Gastrocnemius medialis (tissue), 4 donors: ENCODE data around the gene MBIP. TPM values are rescaled to one million over a fixed set of nuclear protein-coding genes. Genes with fewer than 3 reads are reported as not detected.

Experiments used
- ATAC-seq, 2 donors: fragments of 150-250 bp; one replicate each; pipeline ENCODE4 v1.9.1; 2016
- DNase-seq, 2 donors: peaks; one replicate each; pipeline ENCODE4 v3.0.0-alpha.2; 2019
- H3K27ac ChIP-seq, 4 donors: fragments of 200-600 bp; sonication (generic); 1 replicate in 1 of 4; 2 replicates in 3 of 4; pipeline ENCODE4 v1.5.1; 2016 to 2018; ENCODE audit warnings: mild to moderate bottlenecking in 2 of 4, moderate library complexity in 1 of 4
- H3K27me3 ChIP-seq, 3 donors: fragments of 200-600 bp; sonication (generic) in 2 of 3; 1 replicate in 1 of 3; 2 replicates in 2 of 3; pipeline versions ENCODE4 v1.5.1 to v1.6.0; 2016 to 2019; ENCODE audit warnings: mild to moderate bottlenecking in 1 of 3, moderate library complexity in 1 of 3
- H3K36me3 ChIP-seq, 2 donors: fragments of 200-600 bp; sonication (generic) in 1 of 2; one replicate each; pipeline ENCODE4 v1.5.1; 2017 to 2018
- H3K4me1 ChIP-seq, 2 donors: fragments of 200-600 bp; sonication (generic) in 1 of 2; one replicate each; pipeline ENCODE4 v1.5.1; 2016 to 2017; ENCODE audit warnings: mild to moderate bottlenecking in 2 of 2
- H3K4me3 ChIP-seq, 4 donors: fragments of 200-600 bp; sonication (generic) in 3 of 4; 1 replicate in 1 of 4; 2 replicates in 3 of 4; pipeline ENCODE4 v1.5.1; 2016 to 2019; ENCODE audit warnings: mild to moderate bottlenecking in 2 of 4
- H3K9me3 ChIP-seq, 3 donors: fragments of 200-600 bp; sonication (generic) in 2 of 3; 1 replicate in 1 of 3; 2 replicates in 2 of 3; pipeline ENCODE4 v1.5.1; 2016 to 2019
- POLR2A ChIP-seq, 2 donors: fragments of 450-650 bp; IDR thresholded peaks; one replicate each; pipeline ENCODE4 v1.6.1; 2017; ENCODE audit warnings: antibody characterized with exemption in 2 of 2, mild to moderate bottlenecking in 2 of 2, moderate library complexity in 2 of 2
- in situ Hi-C, 4 donors: fragments of 200-750 bp; cut with MboI; loops; one replicate each; pipeline versions ENCODE4 v1.15.0 to v1.8.0; 2017; ENCODE audit warnings: low sequenced_read_pairs in 4 of 4
- intact Hi-C: fragments of 100-400 bp; cut with DNase I; formaldehyde crosslinking; loops from one replicate; pipeline ENCODE4 v1.15.1; 2023; ENCODE audit warnings: low total_unique reads
- total RNA-seq, 4 donors: library from RNA; depleted of rRNA; stranded (reverse); fragments of >200 nt; gene quantifications; one replicate each; pipeline versions ENCODE4 v1.1.0 to v1.2.3, GENCODE V29; 2016
- TF ChIP-seq, protein P1 (sequence below), 5 experiments: fragments of 450-650 bp in 3 of 5; fragments of 200-600 bp in 2 of 5; sonication (generic) in 2 of 5; IDR thresholded peaks in 4 of 5; conservative IDR thresholded peaks in 1 of 5; 1 replicate in 4 of 5; 2 replicates in 1 of 5; pipeline ENCODE4 v1.5.1; 2016 to 2019; ENCODE audit warnings: antibody characterized with exemption in 5 of 5, mild to moderate bottlenecking in 3 of 5, moderate library complexity in 3 of 5

Gene MBIP
- total RNA-seq, 4 donors from 2014 or later = 1.8 to 4.6 (median 3.5) TPM

GRCh38 chr14:36316131-36316530 is 4.3 kb downstream of the MBIP start:
- no peaks in the 10 kb centered on the region for H3K27me3 ChIP-seq

DNA sequence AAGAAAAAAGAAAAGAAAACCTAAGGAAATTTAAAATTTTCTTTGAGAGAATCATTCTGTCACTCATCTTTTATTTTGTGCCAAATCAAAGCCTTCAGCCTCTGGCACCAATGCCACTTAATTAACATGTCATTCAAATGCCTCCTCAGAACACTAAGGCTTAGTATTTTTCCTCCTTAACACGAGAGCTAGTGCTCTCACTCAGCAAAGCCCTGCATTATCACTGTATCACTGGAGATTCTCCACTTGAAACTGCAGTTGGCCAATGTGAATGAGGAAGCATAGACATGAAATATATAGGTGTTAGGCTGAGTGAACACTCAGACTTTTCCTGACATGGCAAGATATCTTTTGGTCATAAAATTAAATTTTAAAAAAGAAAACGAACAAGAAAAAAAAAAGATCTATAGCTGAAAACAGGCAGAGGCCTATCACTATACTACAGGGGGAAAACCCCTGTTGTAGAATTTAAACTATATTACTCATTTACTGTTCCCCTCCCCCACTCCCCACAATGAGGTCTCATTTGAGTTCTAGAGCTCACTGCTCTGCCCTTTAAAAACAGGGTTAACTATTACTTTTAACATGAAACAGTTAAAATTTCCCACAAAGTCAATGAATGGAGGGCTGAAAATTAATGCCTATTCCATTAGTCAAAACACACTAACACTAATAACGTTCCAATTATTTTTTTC is 5.1 kb downstream of the MBIP start:
- Histone ChIP-seq H3K4me1 (peaks cover 17 to 19% of the 10 kb centered on the region in 2 donors), H3K36me3 (peaks cover 0 to 15% of the 10 kb centered on the region in 2 donors), H3K4me3 (no peak overlapping the region), H3K9me3 (no peaks in the 10 kb centered on the region), H3K27me3 (no peaks in the 10 kb centered on the region), H3K27ac (no peak overlapping the region)
- in situ Hi-C loops (no loop called here), intact Hi-C loops (no loop called here)
- ATAC-seq = no peak
- TF ChIP-seq POLR2A (IDR thresholded peaks at IDR 0.05) = no peak
- TF ChIP-seq, protein P1, sequence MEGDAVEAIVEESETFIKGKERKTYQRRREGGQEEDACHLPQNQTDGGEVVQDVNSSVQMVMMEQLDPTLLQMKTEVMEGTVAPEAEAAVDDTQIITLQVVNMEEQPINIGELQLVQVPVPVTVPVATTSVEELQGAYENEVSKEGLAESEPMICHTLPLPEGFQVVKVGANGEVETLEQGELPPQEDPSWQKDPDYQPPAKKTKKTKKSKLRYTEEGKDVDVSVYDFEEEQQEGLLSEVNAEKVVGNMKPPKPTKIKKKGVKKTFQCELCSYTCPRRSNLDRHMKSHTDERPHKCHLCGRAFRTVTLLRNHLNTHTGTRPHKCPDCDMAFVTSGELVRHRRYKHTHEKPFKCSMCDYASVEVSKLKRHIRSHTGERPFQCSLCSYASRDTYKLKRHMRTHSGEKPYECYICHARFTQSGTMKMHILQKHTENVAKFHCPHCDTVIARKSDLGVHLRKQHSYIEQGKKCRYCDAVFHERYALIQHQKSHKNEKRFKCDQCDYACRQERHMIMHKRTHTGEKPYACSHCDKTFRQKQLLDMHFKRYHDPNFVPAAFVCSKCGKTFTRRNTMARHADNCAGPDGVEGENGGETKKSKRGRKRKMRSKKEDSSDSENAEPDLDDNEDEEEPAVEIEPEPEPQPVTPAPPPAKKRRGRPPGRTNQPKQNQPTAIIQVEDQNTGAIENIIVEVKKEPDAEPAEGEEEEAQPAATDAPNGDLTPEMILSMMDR (IDR thresholded peaks at IDR 0.05 in 4 of 5, conservative IDR thresholded peaks at IDR 0.05 in 1 of 5) = no peak
- no peak for DNase-seq

More at GRCh38 chr14:36316131-36316530, 4.3 kb downstream of the MBIP start:
- Histone ChIP-seq H3K9me3 (no peaks in the 10 kb centered on the region), H3K36me3 (peaks cover 0 to 7% of the 10 kb centered on the region in 2 donors), H3K27ac (no peak overlapping the region), H3K4me3 (no peak overlapping the region), H3K4me1 (peaks cover 17 to 19% of the 10 kb centered on the region in 2 donors)
- DNase-seq = no peak
- no peak for ATAC-seq
- intact Hi-C loops (no loop called here), in situ Hi-C loops (no loop called here)
- no peak for TF ChIP-seq POLR2A (IDR thresholded peaks at IDR 0.05)
- TF ChIP-seq, protein P1 (IDR thresholded peaks at IDR 0.05 in 4 of 5, conservative IDR thresholded peaks at IDR 0.05 in 1 of 5) = no peak

- H3K4me3 ChIP-seq = no peak overlapping the region
- ATAC-seq (no peak), DNase-seq (no peak)
- no peaks in the 10 kb centered on the region for H3K27me3 ChIP-seq
- intact Hi-C loops (no loop called here), in situ Hi-C loops (no loop called here)
- TF ChIP-seq, protein P1 (IDR thresholded peaks at IDR 0.05 in 4 of 5, conservative IDR thresholded peaks at IDR 0.05 in 1 of 5) = no peak
- TF ChIP-seq POLR2A (IDR thresholded peaks at IDR 0.05) = no peak
- peaks cover 0 to 29% of the 10 kb centered on the region in 2 donors for H3K36me3 ChIP-seq
- H3K4me1 ChIP-seq = peaks cover 11 to 12% of the 10 kb centered on the region in 2 donors
- H3K9me3 ChIP-seq = no peaks in the 10 kb centered on the region
- no peak overlapping the region for H3K27ac ChIP-seq
Measured at GRCh38 chr14:36313898-36314297, 6.5 kb downstream of the MBIP start.

DNA sequence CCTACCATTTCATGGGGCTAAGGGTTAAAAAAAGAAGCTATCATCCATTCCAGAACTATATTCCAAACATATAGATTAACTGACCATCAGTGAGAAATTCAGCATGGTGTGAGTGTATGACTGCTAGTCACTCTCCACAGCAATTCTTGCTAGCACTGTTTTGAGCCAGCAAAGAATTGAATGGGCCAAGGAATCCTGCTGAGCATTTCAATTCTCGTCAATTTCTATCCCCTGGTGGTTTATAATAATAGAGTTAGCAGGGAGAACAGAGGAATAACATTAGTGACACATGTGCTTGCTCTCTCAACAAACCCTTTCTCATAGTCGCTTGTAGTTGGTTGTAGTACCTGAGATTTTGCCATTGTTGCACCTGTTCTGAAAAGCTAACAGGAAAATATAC is 7.2 kb downstream of the MBIP start:
- in situ Hi-C loops = no loop called here

More for the DNA sequence above, 7.2 kb downstream of the MBIP start:
- intact Hi-C loops = no loop called here
- no peak for ATAC-seq
- no peaks in the 10 kb centered on the region for H3K27me3 ChIP-seq
- H3K4me1 ChIP-seq = peaks cover 4 to 8% of the 10 kb centered on the region in 2 donors
- no peak for TF ChIP-seq POLR2A (IDR thresholded peaks at IDR 0.05)
- TF ChIP-seq, protein P1 (IDR thresholded peaks at IDR 0.05 in 4 of 5, conservative IDR thresholded peaks at IDR 0.05 in 1 of 5) = no peak
- no peak overlapping the region for H3K4me3 ChIP-seq
- H3K9me3 ChIP-seq = no peaks in the 10 kb centered on the region
- no peak for DNase-seq
- H3K27ac ChIP-seq = no peak overlapping the region
- H3K36me3 ChIP-seq = peaks cover 0 to 36% of the 10 kb centered on the region in 2 donors
